Lung (tissue), 12 donors: ENCODE results near the gene CCDC80. TPM values are rescaled to one million over a fixed set of nuclear protein-coding genes. Genes with fewer than 3 reads are reported as not detected.
"Not testable (repeated sequence)": the region's sequence is repeated elsewhere in the genome, so short reads cannot be mapped to it uniquely, and the experiment has no call there.

Source experiments
- ATAC-seq: fragments of 200-7000 bp; cut with Tn5 transposase; one replicate; pipeline ENCODE4 v1.9.1; 2020; ENCODE audit warnings: moderate number of reproducible peaks; ENCODE audit not compliant: insufficient read depth, low FRiP score
- DNase-seq, 3 donors: peaks; one replicate each; pipeline ENCODE4 v3.0.0-alpha.2; 2013 to 2017
- H3K27ac ChIP-seq, 2 donors: one replicate each; pipeline ENCODE4 v1.5.1; 2013; ENCODE audit warnings: mild to moderate bottlenecking in 2 of 2, moderate library complexity in 2 of 2, control low read depth in 1 of 2, inconsistent platforms in 1 of 2, low read depth in 1 of 2, low read length in 1 of 2
- H3K27me3 ChIP-seq, 3 donors: one replicate each; pipeline ENCODE4 v1.5.1; 2013; ENCODE audit warnings: low read length in 2 of 3; ENCODE audit not compliant: control insufficient read depth in 3 of 3, insufficient read depth in 3 of 3
- H3K36me3 ChIP-seq, 4 donors: one replicate each; pipeline ENCODE4 v1.5.1; 2013; ENCODE audit warnings: low read length in 4 of 4, mild to moderate bottlenecking in 1 of 4, moderate library complexity in 1 of 4; ENCODE audit not compliant: control insufficient read depth in 4 of 4, insufficient read depth in 4 of 4
- H3K4me1 ChIP-seq, 5 donors: one replicate each; pipeline ENCODE4 v1.5.1; 2013; ENCODE audit warnings: low read length in 5 of 5, mild to moderate bottlenecking in 2 of 5, moderate library complexity in 1 of 5; ENCODE audit not compliant: control insufficient read depth in 5 of 5, insufficient read depth in 5 of 5
- H3K4me3 ChIP-seq: one replicate; pipeline ENCODE4 v1.5.1; 2013; ENCODE audit warnings: mild to moderate bottlenecking, control low read depth, moderate library complexity
- H3K9ac ChIP-seq, 2 donors: one replicate each; pipeline ENCODE4 v1.5.1; 2013; ENCODE audit warnings: low read length in 2 of 2, control low read depth in 1 of 2; ENCODE audit not compliant: insufficient read depth in 1 of 2
- H3K9me3 ChIP-seq, 4 donors: one replicate each; pipeline ENCODE4 v1.5.1; 2013; ENCODE audit warnings: low read length in 3 of 4, mild to moderate bottlenecking in 1 of 4, moderate library complexity in 1 of 4; ENCODE audit not compliant: control insufficient read depth in 4 of 4, insufficient read depth in 3 of 4
- WGBS, 2 donors: extraction: QIAGEN DNeasy Blood & Tissue Kit; methylation state at CpG; one replicate each; pipeline ENCODE4 v1.1.7; 2013; 5-methylcytosine and 5-hydroxymethylcytosine counted together
- polyA plus RNA-seq, 2 donors: library from polyadenylated mRNA; stranded (reverse); fragments of 200-250 nt; gene quantifications; one replicate each; pipeline ENCODE4 v1.2.1, GENCODE V29; 2013
- total RNA-seq, 2 donors: library from RNA; depleted of rRNA in 1 of 2; stranded (reverse); fragments of >200 nt in 1 of 2; gene quantifications; one replicate each; pipeline ENCODE4 v1.2.1, GENCODE V29; 2014 to 2021
- TF ChIP-seq, protein P1 (sequence below): IDR thresholded peaks from 2 replicates; pipeline ENCODE4 v1.5.1; 2012; ENCODE audit warnings: mild to moderate bottlenecking; ENCODE audit errors: control extremely low read depth, extremely low read depth
- donor health status: control.
- donor health status: control.
- donor health status: Bipolar disorder and iron deficiency.
- donor health status: healthy.
- donor health status: DM: yes; HTN: yes; CAD: no.

Gene CCDC80
- total and polyA plus RNA-seq, 4 donors = 19.0 to 63.3 (median 29.3) TPM

- DNase-seq (no peak), ATAC-seq (no peak)
- TF ChIP-seq, protein P1, sequence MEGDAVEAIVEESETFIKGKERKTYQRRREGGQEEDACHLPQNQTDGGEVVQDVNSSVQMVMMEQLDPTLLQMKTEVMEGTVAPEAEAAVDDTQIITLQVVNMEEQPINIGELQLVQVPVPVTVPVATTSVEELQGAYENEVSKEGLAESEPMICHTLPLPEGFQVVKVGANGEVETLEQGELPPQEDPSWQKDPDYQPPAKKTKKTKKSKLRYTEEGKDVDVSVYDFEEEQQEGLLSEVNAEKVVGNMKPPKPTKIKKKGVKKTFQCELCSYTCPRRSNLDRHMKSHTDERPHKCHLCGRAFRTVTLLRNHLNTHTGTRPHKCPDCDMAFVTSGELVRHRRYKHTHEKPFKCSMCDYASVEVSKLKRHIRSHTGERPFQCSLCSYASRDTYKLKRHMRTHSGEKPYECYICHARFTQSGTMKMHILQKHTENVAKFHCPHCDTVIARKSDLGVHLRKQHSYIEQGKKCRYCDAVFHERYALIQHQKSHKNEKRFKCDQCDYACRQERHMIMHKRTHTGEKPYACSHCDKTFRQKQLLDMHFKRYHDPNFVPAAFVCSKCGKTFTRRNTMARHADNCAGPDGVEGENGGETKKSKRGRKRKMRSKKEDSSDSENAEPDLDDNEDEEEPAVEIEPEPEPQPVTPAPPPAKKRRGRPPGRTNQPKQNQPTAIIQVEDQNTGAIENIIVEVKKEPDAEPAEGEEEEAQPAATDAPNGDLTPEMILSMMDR = no peak
- no peaks in the 10 kb centered on the region for H3K27me3 ChIP-seq
- H3K36me3 ChIP-seq = peaks cover 7 to 12% (median 10%) of the 10 kb centered on the region in 4 donors
- H3K27ac ChIP-seq = no peak overlapping the region
- WGBS, 2 donors = 19 to 37% methylated on average over 1 of the region's 1 CpG
- H3K4me3 ChIP-seq = no peak overlapping the region
- H3K4me1 ChIP-seq = peaks cover 0 to 2% (median 0%) of the 10 kb centered on the region in 5 donors
- H3K9ac ChIP-seq = no peak overlapping the region
- H3K9me3 ChIP-seq = no peaks in the 10 kb centered on the region
Measured at GRCh38 chr3:112569265-112569664, 71.7 kb downstream of the CCDC80 start.

DNA sequence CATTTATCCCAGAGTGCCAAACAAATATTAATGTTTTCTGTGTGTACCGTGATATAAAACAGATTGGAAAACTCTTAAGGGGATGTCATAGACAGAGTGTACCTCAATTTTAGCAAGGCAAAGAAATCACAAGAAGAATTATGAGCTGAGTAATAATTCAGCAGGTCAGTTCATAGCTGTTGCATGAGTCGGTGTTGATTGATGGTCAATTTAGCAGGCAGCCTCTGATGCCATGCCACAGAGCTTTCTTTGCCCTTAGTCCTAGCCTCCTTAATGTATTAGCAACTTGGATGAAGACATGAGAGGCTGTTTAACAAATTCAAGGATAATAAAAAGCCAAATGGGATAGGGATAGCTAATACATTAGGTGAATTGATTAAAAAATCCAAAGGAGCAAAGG lies 72.3 kb downstream of the CCDC80 start:
- H3K4me3 ChIP-seq = no peak overlapping the region
- no peaks in the 10 kb centered on the region for H3K9me3 ChIP-seq
- no peak overlapping the region for H3K27ac ChIP-seq
- ATAC-seq (no peak), DNase-seq (no peak)
- 90 to 93% methylated on average over 2 of the region's 2 CpGs for WGBS, 2 donors
- H3K9ac ChIP-seq = no peak overlapping the region
- H3K4me1 ChIP-seq = peaks cover 0 to 2% (median 0%) of the 10 kb centered on the region in 5 donors
- TF ChIP-seq, protein P1 = no peak
- peaks cover 6 to 12% (median 10%) of the 10 kb centered on the region in 4 donors for H3K36me3 ChIP-seq
- H3K27me3 ChIP-seq = no peaks in the 10 kb centered on the region

DNA sequence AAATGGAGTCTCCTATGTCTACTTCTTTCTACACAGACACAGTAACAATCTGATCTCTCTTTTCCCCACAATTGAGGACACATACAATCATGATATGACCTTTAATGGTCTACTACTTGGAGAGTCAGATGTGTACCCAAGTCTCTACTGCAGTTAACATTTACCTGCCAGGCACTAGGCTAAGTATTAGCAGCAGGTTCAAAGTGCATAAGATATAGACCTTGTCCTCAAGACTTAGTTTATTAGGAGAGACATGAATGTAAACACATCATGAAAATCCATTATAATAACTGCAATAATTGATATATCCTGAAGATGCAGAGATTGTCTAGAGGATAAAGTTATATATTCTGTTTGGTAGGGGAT lies 76.0 kb downstream of the CCDC80 start:
- no peaks in the 10 kb centered on the region for H3K9me3 ChIP-seq
- H3K4me3 ChIP-seq = no peak overlapping the region
- no peaks in the 10 kb centered on the region for H3K27me3 ChIP-seq
- peaks cover 0 to 13% (median 3%) of the 10 kb centered on the region in 5 donors for H3K4me1 ChIP-seq
- no peak overlapping the region for H3K27ac ChIP-seq
- TF ChIP-seq, protein P1 = no peak
- DNase-seq (no peak), ATAC-seq (no peak)
- H3K36me3 ChIP-seq = peaks cover 0 to 15% (median 4%) of the 10 kb centered on the region in 4 donors
- no peak overlapping the region for H3K9ac ChIP-seq

DNA sequence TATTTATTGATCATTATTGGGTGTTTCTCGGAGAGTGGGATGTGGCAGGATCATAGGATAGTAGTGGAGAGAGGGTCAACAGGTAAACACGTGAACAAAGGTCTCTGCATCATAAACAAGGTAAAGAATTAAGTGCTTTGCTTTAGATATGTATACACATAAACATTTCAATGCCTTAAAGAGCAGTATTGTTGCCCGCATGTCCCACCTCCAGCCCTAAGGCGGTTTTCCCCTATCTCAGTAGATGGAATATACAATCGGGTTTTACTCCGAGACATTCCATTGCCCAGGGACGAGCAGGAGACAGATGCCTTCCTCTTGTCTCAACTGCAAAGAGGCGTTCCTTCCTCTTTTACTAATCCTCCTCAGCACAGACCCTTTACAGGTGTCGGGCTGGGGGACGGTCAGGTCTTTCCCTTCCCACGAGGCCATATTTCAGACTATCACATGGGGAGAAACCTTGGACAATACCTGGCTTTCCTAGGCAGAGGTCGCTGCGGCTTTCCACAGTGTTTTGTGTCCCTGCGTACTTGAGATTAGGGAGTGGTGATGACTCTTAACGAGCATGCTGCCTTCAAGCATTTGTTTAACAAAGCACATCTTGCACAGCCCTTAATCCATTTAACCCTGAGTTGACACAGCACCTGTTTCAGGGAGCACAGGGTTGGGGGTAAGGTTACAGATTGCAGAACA lies 76.5 kb downstream of the CCDC80 start:
- WGBS, 2 donors = 68 to 73% methylated on average over 13 of the region's 15 CpGs
- H3K9ac ChIP-seq, H3K27ac ChIP-seq, H3K4me3 ChIP-seq, H3K27me3 ChIP-seq, DNase-seq, ATAC-seq, H3K9me3 ChIP-seq: not testable (repeated sequence)
- Histone ChIP-seq H3K36me3 (peaks cover 0 to 12% (median 4%) of the 10 kb centered on the region in 4 donors), H3K4me1 (peaks cover 0 to 18% (median 8%) of the 10 kb centered on the region in 5 donors)
